Measurements from ENCODE around the gene KIAA1328. TPM values are rescaled to one million over a fixed set of nuclear protein-coding genes. Genes with fewer than 3 reads are reported as not detected.

KIAA1328 gene
- 4.2 and 4.6 TPM in 2 replicates for total RNA-seq

DNA sequence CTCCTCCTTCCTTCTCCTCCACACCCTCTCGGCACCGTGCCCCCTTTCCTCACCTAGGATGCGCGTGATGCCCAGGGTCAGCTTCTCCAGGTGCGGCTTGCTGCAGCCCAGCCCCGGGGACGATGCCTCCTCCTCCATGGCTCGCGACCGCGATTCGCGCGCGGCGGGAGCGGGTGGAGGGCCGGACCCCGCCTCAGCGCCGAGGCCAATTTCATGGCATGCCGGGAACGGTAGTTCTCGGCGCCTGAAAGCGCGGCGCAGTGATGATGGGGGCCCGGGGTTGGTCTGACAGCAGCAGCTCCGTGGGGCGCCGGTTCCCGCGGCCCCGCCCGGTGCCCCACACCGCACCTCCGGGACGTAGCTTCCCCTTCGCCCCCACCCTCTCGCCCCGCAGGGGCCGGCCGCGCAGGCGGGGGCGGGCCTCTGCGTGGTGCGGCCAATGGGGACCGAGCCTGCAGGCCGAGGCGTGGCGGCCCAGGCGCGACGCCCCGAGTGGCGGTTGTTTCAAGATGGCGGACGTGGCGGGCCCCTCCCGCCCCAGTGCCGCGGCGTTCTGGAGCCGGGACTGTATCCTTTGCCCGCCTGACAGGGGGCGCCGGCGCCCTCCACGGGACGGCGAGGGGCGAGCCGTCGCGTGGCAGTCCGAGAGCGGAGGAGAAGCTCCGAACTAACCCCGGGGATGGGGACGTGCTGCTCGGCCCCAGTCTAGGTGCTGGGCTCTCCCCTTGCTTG is at the start of gene KIAA1328, which contains the start of gene TPGS2:
TSS of gene KIAA1328 (plus strand) at position 498 of the 732 bp plus-strand sequence. CDS start at position 510, 12 bp downstream.
TSS of gene TPGS2 (minus strand) at position 373 of the 732 bp plus-strand sequence. CDS start at position 138, 235 bp downstream.

Other genes with a start within 250 kb of the KIAA1328 start
- gene TPGS2, start 125 bp upstream of the KIAA1328 start, total RNA-seq: 134 and 152 TPM in 2 replicates

All from epithelial cell of umbilical artery (primary cell).